ENCODE results near the gene ABHD8.
A peak's percentile ranks its signal among the peaks of the same experiment; 100 is the strongest.
"Not testable (repeated sequence)": the region's sequence is repeated elsewhere in the genome, so short reads cannot be mapped to it uniquely, and the experiment has no call there.

Gene ABHD8

GRCh38 chr19:17319473-17320238 lies 16.4 kb upstream of the ABHD8 start:
- no peak for DNase-seq

- no peak for DNase-seq
Measured at GRCh38 chr19:17318966-17319365, 15.7 kb upstream of the ABHD8 start.

- DNase-seq: no peak
Measured at GRCh38 chr19:17314007-17314593, 10.9 kb upstream of the ABHD8 start.

GRCh38 chr19:17312189-17313113 lies 9.2 kb upstream of the ABHD8 start:
- DNase-seq: no peak

GRCh38 chr19:17311455-17312188 lies 8.4 kb upstream of the ABHD8 start:
- no peak for DNase-seq

- no peak for DNase-seq
Measured at GRCh38 chr19:17309965-17310461, 6.8 kb upstream of the ABHD8 start.

GRCh38 chr19:17309198-17309964 lies 6.2 kb upstream of the ABHD8 start, which contains the start of gene DDA1:
TSS of gene DDA1 (plus strand) at chr19:17309563. CDS start at chr19:17309655, 92 bp downstream.
- DNase-seq: peak; percentile 99

- no peak for DNase-seq
Measured at GRCh38 chr19:17307876-17308377, 4.7 kb upstream of the ABHD8 start.

GRCh38 chr19:17306285-17306714 lies 3.1 kb upstream of the ABHD8 start:
- no peak for DNase-seq

GRCh38 chr19:17305517-17306284 lies 2.5 kb upstream of the ABHD8 start, which contains the start of gene MRPL34:
TSS of gene MRPL34 (plus strand) at chr19:17305872. CDS start at chr19:17305893, 21 bp downstream.
- DNase-seq: peak; percentile 94

GRCh38 chr19:17305216-17305516 lies 1.9 kb upstream of the ABHD8 start:
- DNase-seq: no peak

GRCh38 chr19:17304386-17305215 lies 1.4 kb upstream of the ABHD8 start:
- no peak for DNase-seq

GRCh38 chr19:17303940-17304267 lies 679 bp upstream of the ABHD8 start:
- DNase-seq: no peak

- no peak for DNase-seq
Measured at GRCh38 chr19:17302391-17303166, 646 bp downstream of the ABHD8 start.

- no peak for DNase-seq
Measured at GRCh38 chr19:17300992-17301619, 2.1 kb downstream of the ABHD8 start.

- no peak for DNase-seq
Measured at GRCh38 chr19:17296976-17297375, 6.2 kb downstream of the ABHD8 start.

- no peak for DNase-seq
Measured at GRCh38 chr19:17296273-17296672, 7.0 kb downstream of the ABHD8 start.

- not testable (repeated sequence) for DNase-seq
Measured at GRCh38 chr19:17295551-17295950, 7.7 kb downstream of the ABHD8 start.
